ENCODE results near the gene PPM1K.

DNA sequence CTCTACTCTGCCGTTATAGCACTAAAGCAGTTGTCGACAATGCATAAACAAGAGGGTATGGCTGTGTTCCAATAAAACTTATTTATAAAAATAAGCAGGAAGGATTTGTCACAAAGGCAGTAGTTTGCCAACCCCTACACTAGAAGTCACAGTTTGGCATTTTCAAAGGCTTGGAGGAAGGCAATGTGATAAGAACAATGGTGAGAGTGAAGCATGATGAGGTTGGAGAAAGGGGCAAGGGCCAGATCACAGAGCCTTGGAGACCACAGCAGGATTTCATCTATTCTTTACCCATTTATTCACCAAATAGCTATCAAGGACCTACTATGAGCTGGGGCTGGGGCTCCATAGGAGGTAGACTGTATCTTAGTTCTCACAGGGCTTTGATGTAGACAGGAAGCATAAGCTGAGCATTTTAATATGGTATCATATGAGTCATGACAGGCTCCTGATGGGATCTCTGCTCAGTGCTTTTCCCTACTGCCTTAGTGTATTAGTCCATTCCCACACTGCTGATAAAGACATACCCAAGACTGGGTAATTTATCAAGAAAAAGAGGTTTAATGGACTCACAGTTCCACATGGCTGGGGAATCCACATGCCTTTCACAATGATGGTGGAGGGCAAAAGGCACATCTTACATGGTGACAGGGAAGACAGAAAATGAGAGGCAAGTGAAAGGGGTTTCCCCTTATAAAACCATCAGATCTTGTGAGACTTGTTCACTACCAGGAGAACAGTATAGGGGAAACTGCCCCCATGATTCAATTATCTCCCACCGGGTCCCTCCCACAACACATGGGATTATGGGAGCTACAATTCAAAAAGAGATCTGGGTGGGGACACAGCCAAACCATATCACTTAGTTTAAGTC lies 58.9 kb downstream of the PPM1K start:
- TF ChIP-seq, protein P1, sequence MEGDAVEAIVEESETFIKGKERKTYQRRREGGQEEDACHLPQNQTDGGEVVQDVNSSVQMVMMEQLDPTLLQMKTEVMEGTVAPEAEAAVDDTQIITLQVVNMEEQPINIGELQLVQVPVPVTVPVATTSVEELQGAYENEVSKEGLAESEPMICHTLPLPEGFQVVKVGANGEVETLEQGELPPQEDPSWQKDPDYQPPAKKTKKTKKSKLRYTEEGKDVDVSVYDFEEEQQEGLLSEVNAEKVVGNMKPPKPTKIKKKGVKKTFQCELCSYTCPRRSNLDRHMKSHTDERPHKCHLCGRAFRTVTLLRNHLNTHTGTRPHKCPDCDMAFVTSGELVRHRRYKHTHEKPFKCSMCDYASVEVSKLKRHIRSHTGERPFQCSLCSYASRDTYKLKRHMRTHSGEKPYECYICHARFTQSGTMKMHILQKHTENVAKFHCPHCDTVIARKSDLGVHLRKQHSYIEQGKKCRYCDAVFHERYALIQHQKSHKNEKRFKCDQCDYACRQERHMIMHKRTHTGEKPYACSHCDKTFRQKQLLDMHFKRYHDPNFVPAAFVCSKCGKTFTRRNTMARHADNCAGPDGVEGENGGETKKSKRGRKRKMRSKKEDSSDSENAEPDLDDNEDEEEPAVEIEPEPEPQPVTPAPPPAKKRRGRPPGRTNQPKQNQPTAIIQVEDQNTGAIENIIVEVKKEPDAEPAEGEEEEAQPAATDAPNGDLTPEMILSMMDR (optimal IDR thresholded peaks at IDR 0.05 in 1 of 3, IDR thresholded peaks at IDR 0.05 in 1 of 3, conservative IDR thresholded peaks at IDR 0.05 in 1 of 3; ENCODE audit: extremely low read depth in 1 of 3, insufficient read depth in 2 of 3, low read length in 3 of 3), result no peak
- no peak for TF ChIP-seq EZH2 (IDR thresholded peaks at IDR 0.05; ENCODE audit: low read length)

Data from keratinocyte (primary cell).